Lower leg skin (tissue), 3 donors: ENCODE measurements around the gene CAMK2D.

Source experiments
- CTCF ChIP-seq, 3 donors: fragments of 450-650 bp; IDR thresholded peaks; one replicate each; pipeline ENCODE4 v1.5.1; 2016; ENCODE audit warnings: antibody characterized with exemption in 3 of 3, mild to moderate bottlenecking in 3 of 3, moderate library complexity in 2 of 3
- POLR2A ChIP-seq, 2 donors: fragments of 450-650 bp; IDR thresholded peaks; one replicate each; pipeline ENCODE4 v1.6.1; 2016 to 2017; ENCODE audit warnings: antibody characterized with exemption in 2 of 2, mild to moderate bottlenecking in 1 of 2, moderate library complexity in 1 of 2

- TF ChIP-seq CTCF (IDR thresholded peaks at IDR 0.05) (no peak), POLR2A (IDR thresholded peaks at IDR 0.05) (no peak)
Observed at GRCh38 chr4:113675731-113676697, 85.5 kb downstream of the CAMK2D start.
